Measurements from ENCODE around the gene BFSP2.

The BFSP2 gene

GRCh38 chr3:133394561-133395311 is 5.1 kb upstream of the BFSP2 start:
- DNase-seq (ENCODE audit: low read depth, low spot score): no peak
- no peaks in the 10 kb centered on the region for H3K27me3 ChIP-seq (ENCODE audit: control insufficient read depth, insufficient read depth, low read length)
- no peak overlapping the region for H3K4me3 ChIP-seq (ENCODE audit: low read length)
- H3K4me1 ChIP-seq (ENCODE audit: control insufficient read depth, insufficient read depth, low read length): no peaks in the 10 kb centered on the region
- no peak overlapping the region for H3K27ac ChIP-seq (ENCODE audit: low read length)
- H3K36me3 ChIP-seq (ENCODE audit: control insufficient read depth, insufficient read depth, low read length): no peaks in the 10 kb centered on the region
- no peaks in the 10 kb centered on the region for H3K9me3 ChIP-seq (ENCODE audit: control insufficient read depth, insufficient read depth, low read length)
- no CpG with 5 or more reads among the region's 1 CpG for WGBS (ENCODE audit: insufficient coverage, insufficient read length)

GRCh38 chr3:133396906-133397305 is 3.0 kb upstream of the BFSP2 start:
- Histone ChIP-seq H3K27ac (ENCODE audit: low read length) (no peak overlapping the region), H3K4me3 (ENCODE audit: low read length) (no peak overlapping the region), H3K4me1 (ENCODE audit: control insufficient read depth, insufficient read depth, low read length) (no peaks in the 10 kb centered on the region), H3K9me3 (ENCODE audit: control insufficient read depth, insufficient read depth, low read length) (no peaks in the 10 kb centered on the region), H3K27me3 (ENCODE audit: control insufficient read depth, insufficient read depth, low read length) (no peaks in the 10 kb centered on the region), H3K36me3 (ENCODE audit: control insufficient read depth, insufficient read depth, low read length) (no peaks in the 10 kb centered on the region)
- WGBS (ENCODE audit: insufficient coverage, insufficient read length): no CpG with 5 or more reads among the region's 10 CpGs
- no peak for DNase-seq (ENCODE audit: low read depth, low spot score)

GRCh38 chr3:133401374-133402135 is 1.7 kb downstream of the BFSP2 start:
- no peaks in the 10 kb centered on the region for H3K4me1 ChIP-seq (ENCODE audit: control insufficient read depth, insufficient read depth, low read length)
- no peak overlapping the region for H3K4me3 ChIP-seq (ENCODE audit: low read length)
- H3K36me3 ChIP-seq (ENCODE audit: control insufficient read depth, insufficient read depth, low read length): no peaks in the 10 kb centered on the region
- H3K27me3 ChIP-seq (ENCODE audit: control insufficient read depth, insufficient read depth, low read length): no peaks in the 10 kb centered on the region
- H3K27ac ChIP-seq (ENCODE audit: low read length): no peak overlapping the region
- no peak for DNase-seq (ENCODE audit: low read depth, low spot score)
- no peaks in the 10 kb centered on the region; the same call in 1 of the 2 replicates for H3K9me3 ChIP-seq (ENCODE audit: control insufficient read depth, insufficient read depth, low read length)
- no CpG with 5 or more reads among the region's 2 CpGs for WGBS (ENCODE audit: insufficient coverage, insufficient read length)

GRCh38 chr3:133404920-133405319 is 5.1 kb downstream of the BFSP2 start:
- H3K27ac ChIP-seq (ENCODE audit: low read length): no peak overlapping the region
- WGBS (ENCODE audit: insufficient coverage, insufficient read length): no CpG with 5 or more reads among the region's 3 CpGs
- DNase-seq (ENCODE audit: low read depth, low spot score): no peak
- no peaks in the 10 kb centered on the region; the same call in 1 of the 2 replicates for H3K9me3 ChIP-seq (ENCODE audit: control insufficient read depth, insufficient read depth, low read length)
- H3K36me3 ChIP-seq (ENCODE audit: control insufficient read depth, insufficient read depth, low read length): no peaks in the 10 kb centered on the region
- no peaks in the 10 kb centered on the region for H3K4me1 ChIP-seq (ENCODE audit: control insufficient read depth, insufficient read depth, low read length)
- no peak overlapping the region for H3K4me3 ChIP-seq (ENCODE audit: low read length)
- H3K27me3 ChIP-seq (ENCODE audit: control insufficient read depth, insufficient read depth, low read length): no peaks in the 10 kb centered on the region

GRCh38 chr3:133408366-133408765 is 8.5 kb downstream of the BFSP2 start:
- no peaks in the 10 kb centered on the region for H3K9me3 ChIP-seq (ENCODE audit: control insufficient read depth, insufficient read depth, low read length)
- H3K27ac ChIP-seq (ENCODE audit: low read length): no peak overlapping the region
- H3K4me3 ChIP-seq (ENCODE audit: low read length): no peak overlapping the region
- no peaks in the 10 kb centered on the region for H3K4me1 ChIP-seq (ENCODE audit: control insufficient read depth, insufficient read depth, low read length)
- DNase-seq (ENCODE audit: low read depth, low spot score): no peak
- no peaks in the 10 kb centered on the region for H3K27me3 ChIP-seq (ENCODE audit: control insufficient read depth, insufficient read depth, low read length)
- H3K36me3 ChIP-seq (ENCODE audit: control insufficient read depth, insufficient read depth, low read length): no peaks in the 10 kb centered on the region
- no CpG with 5 or more reads among the region's 2 CpGs for WGBS (ENCODE audit: insufficient coverage, insufficient read length)

GRCh38 chr3:133408961-133409360 is 9.1 kb downstream of the BFSP2 start:
- Histone ChIP-seq H3K9me3 (ENCODE audit: control insufficient read depth, insufficient read depth, low read length) (no peaks in the 10 kb centered on the region), H3K27ac (ENCODE audit: low read length) (no peak overlapping the region), H3K4me3 (ENCODE audit: low read length) (no peak overlapping the region), H3K4me1 (ENCODE audit: control insufficient read depth, insufficient read depth, low read length) (no peaks in the 10 kb centered on the region), H3K36me3 (ENCODE audit: control insufficient read depth, insufficient read depth, low read length) (no peaks in the 10 kb centered on the region), H3K27me3 (ENCODE audit: control insufficient read depth, insufficient read depth, low read length) (no peaks in the 10 kb centered on the region)
- no CpG with 5 or more reads among the region's 2 CpGs for WGBS (ENCODE audit: insufficient coverage, insufficient read length)
- no peak for DNase-seq (ENCODE audit: low read depth, low spot score)

- H3K4me1 ChIP-seq (ENCODE audit: control insufficient read depth, insufficient read depth, low read length): no peaks in the 10 kb centered on the region
- no peak overlapping the region for H3K27ac ChIP-seq (ENCODE audit: low read length)
- no peak overlapping the region for H3K4me3 ChIP-seq (ENCODE audit: low read length)
- no peak for DNase-seq (ENCODE audit: low read depth, low spot score)
- H3K36me3 ChIP-seq (ENCODE audit: control insufficient read depth, insufficient read depth, low read length): no peaks in the 10 kb centered on the region
- no peaks in the 10 kb centered on the region for H3K9me3 ChIP-seq (ENCODE audit: control insufficient read depth, insufficient read depth, low read length)
- H3K27me3 ChIP-seq (ENCODE audit: control insufficient read depth, insufficient read depth, low read length): no peaks in the 10 kb centered on the region
- no CpG with 5 or more reads among the region's 17 CpGs for WGBS (ENCODE audit: insufficient coverage, insufficient read length)
Measured at GRCh38 chr3:133410191-133410892, 10.5 kb downstream of the BFSP2 start.

- Histone ChIP-seq H3K9me3 (ENCODE audit: control insufficient read depth, insufficient read depth, low read length) (no peaks in the 10 kb centered on the region), H3K4me1 (ENCODE audit: control insufficient read depth, insufficient read depth, low read length) (no peaks in the 10 kb centered on the region), H3K27me3 (ENCODE audit: control insufficient read depth, insufficient read depth, low read length) (no peaks in the 10 kb centered on the region), H3K27ac (ENCODE audit: low read length) (no peak overlapping the region), H3K4me3 (ENCODE audit: low read length) (no peak overlapping the region), H3K36me3 (ENCODE audit: control insufficient read depth, insufficient read depth, low read length) (no peaks in the 10 kb centered on the region)
- no peak for DNase-seq (ENCODE audit: low read depth, low spot score)
- no CpG with 5 or more reads among the region's 26 CpGs for WGBS (ENCODE audit: insufficient coverage, insufficient read length)
Measured at GRCh38 chr3:133412183-133413132, 12.6 kb downstream of the BFSP2 start.

GRCh38 chr3:133413161-133414020 is 13.5 kb downstream of the BFSP2 start:
- no peak overlapping the region for H3K27ac ChIP-seq (ENCODE audit: low read length)

More at GRCh38 chr3:133413161-133414020, 13.5 kb downstream of the BFSP2 start:
- Histone ChIP-seq H3K36me3 (ENCODE audit: control insufficient read depth, insufficient read depth, low read length) (no peaks in the 10 kb centered on the region), H3K4me3 (ENCODE audit: low read length) (no peak overlapping the region), H3K4me1 (ENCODE audit: control insufficient read depth, insufficient read depth, low read length) (no peaks in the 10 kb centered on the region), H3K27me3 (ENCODE audit: control insufficient read depth, insufficient read depth, low read length) (no peaks in the 10 kb centered on the region), H3K9me3 (ENCODE audit: control insufficient read depth, insufficient read depth, low read length) (no peaks in the 10 kb centered on the region)
- DNase-seq (ENCODE audit: low read depth, low spot score): no peak
- no CpG with 5 or more reads among the region's 17 CpGs for WGBS (ENCODE audit: insufficient coverage, insufficient read length)

Measured in iPS DF 6.9 (cell line).